Suppressor macrophage (primary cell): ENCODE measurements around the gene SLC6A16.

Experiments
- DNase-seq, 4 experiments: peaks; one replicate each; pipeline ENCODE4 v3.0.0-alpha.2; 2020 to 2022

The SLC6A16 gene

GRCh38 chr19:49271080-49271753 is 53.8 kb downstream of the SLC6A16 start:
- DNase-seq, result no peak

DNA sequence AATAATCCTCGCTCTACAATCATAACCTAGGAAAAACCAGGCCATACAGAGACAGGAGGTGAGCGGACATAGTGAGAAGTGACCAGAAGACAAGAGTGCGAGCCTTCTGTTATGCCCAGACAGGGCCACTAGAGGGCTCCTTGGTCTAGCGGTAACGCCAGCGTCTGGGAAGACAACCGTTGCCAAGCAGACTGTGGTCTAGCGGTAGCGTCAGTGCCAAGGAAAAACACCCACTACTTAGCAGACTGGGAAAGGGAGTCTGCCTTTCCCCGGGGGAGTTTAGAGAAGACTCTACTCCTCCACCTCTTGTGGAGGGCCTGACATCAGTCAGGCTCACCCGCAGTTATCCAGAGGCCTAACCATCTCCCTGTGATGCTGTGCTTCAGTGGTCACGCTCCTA is 58.6 kb downstream of the SLC6A16 start:
- DNase-seq, result peak; percentile 14 to 53 (median 42)

- DNase-seq, result no peak
Observed at GRCh38 chr19:49264258-49264657, 60.7 kb downstream of the SLC6A16 start.

- no peak for DNase-seq
Observed at GRCh38 chr19:49261602-49262001, 63.4 kb downstream of the SLC6A16 start.

DNA sequence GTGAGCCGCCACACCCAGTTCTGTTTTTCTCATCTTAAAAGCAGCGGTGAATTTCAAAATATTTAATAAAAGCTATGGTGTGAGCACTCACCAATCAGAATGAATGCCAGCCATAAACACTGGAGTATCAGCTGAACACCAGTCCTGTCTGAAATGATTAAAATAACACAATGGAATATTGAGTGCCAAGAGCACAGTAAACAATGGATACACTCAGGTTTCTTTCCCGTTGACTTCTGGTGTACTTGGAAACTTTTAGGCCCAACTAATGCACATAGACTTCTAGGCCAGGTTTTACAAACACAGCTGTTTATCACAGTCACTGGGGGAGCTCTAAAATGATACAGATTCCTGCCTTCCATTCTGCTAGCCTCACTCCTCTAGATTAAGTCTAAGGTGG is 68.3 kb downstream of the SLC6A16 start:
- DNase-seq, result no peak

DNA sequence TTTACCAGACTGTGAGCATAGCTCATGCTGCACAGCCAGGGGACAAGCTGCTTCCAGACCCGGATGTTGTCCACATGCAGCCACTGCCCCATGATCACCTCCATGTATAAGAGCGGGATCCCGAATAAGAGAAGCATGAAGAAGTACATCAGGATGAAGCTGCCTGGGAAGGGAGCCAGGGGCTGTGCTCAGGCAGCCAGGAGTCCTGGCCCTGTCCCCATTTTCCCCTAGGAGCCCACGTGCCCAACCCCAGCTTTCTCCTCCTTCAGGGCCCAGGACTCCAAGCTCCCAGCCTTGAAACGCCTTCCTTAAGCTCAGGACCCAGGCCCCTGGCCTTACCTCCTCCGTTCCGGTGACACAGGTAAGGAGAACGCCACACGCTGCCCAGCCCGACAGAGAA is 69.3 kb downstream of the SLC6A16 start:
- DNase-seq, result no peak

GRCh38 chr19:49249933-49250332 is 75.1 kb downstream of the SLC6A16 start:
- no peak for DNase-seq

- peak in 2 of 4 experiments; percentile 41 to 49 for DNase-seq
Observed at GRCh38 chr19:49247676-49248075, 77.3 kb downstream of the SLC6A16 start.

DNA sequence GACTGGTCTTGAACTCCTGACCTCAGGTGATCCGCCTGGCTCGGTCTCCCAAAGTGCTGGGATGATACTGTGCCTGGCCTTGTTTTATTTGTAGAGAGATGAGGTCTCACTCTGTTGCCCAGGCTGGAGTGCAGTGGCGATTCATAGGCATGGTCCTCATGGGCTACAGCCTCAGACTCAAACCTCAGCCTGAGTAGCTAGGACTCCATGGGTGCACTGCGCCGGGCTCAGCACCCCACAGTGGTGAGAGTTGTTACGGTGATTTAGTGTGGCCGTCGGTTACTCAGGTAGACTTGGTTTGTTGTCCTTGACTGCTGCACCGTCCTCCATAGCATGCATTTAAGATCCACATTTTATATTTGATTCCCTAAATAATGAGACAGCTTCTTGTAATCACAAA is 80.7 kb downstream of the SLC6A16 start:
- DNase-seq, result no peak

- no peak for DNase-seq
Observed at GRCh38 chr19:49243726-49244125, 81.3 kb downstream of the SLC6A16 start.

DNA sequence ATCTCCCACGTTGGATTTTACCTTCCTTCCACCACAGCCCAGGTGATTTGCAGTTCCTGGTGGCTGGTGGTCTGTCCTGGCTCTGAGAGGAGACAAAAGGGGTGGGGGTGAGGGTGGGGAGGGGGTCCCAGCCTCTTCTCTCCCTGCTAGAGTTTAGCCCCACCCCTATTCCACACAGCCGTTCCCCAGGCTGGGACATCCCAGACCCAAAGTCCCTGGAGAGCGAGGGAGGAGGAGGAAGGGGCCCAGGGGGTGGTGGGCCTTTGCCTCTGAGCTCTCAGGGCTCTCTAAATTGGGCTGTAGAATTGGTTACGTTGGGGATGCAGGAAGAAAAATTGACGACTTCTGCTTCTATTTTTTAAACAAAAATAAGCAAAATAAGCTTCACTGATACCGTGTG is 81.9 kb downstream of the SLC6A16 start:
- DNase-seq, result no peak

DNA sequence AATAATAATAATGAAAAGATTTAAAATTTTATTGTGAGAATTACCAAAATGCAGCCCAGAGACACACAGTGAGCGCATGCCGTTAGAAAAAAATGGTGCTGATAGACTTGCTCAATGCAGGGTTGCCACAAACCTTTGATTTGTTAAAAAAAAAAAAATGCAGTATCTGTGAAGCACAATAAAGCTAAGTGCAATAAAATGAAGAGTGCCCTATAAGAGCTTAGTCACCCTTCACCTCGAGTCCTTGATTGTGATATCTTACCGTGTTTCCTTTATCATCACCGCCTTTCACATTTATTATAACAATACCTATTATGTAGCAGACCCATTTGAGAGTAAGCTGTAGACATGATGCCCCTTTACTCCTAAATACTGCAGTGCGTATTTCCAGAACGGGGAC is 83.2 kb downstream of the SLC6A16 start:
- no peak for DNase-seq
